HUES64 (cell line): ENCODE data around the gene LZTS3.

Experiments used
- H3K27ac ChIP-seq: 2 replicates; pipeline ENCODE4 v1.7.0; 2013; ENCODE audit warnings: low read depth, low read length, inconsistent platforms
- H3K27me3 ChIP-seq: 2 replicates; pipeline ENCODE4 v1.6.1; 2013; ENCODE audit warnings: mild to moderate bottlenecking, low read length; ENCODE audit not compliant: insufficient read depth
- H3K36me3 ChIP-seq: 2 replicates; pipeline ENCODE4 v1.6.1; 2013; ENCODE audit warnings: mild to moderate bottlenecking, low read length; ENCODE audit not compliant: insufficient read depth
- H3K4me1 ChIP-seq: 2 replicates; pipeline ENCODE4 v1.6.1; 2013; ENCODE audit warnings: mild to moderate bottlenecking, low read length, moderate library complexity; ENCODE audit not compliant: insufficient read depth
- H3K4me3 ChIP-seq: 2 replicates; pipeline ENCODE4 v1.5.1; 2013; ENCODE audit warnings: mild to moderate bottlenecking, low read length, moderate library complexity
- H3K9ac ChIP-seq: 2 replicates; pipeline ENCODE4 v1.6.1; 2013; ENCODE audit warnings: mild to moderate bottlenecking, low read depth, low read length
- H3K9me3 ChIP-seq: 2 replicates; pipeline ENCODE4 v1.6.1; 2013; ENCODE audit warnings: low read depth, low read length; ENCODE audit not compliant: insufficient read depth
- WGBS: fragments of 150-250, 120-280 bp; methylation state at CpG from one replicate; pipeline ENCODE4 v1.1.7; 2013; ENCODE audit warnings: missing lambda C conversion rate; 5-methylcytosine and 5-hydroxymethylcytosine counted together

Gene LZTS3

GRCh38 chr20:3204124-3204794, 30.9 kb upstream of the LZTS3 start, which contains the start of gene DDRGK1:
Gene DDRGK1 (minus strand): TSS chr20:3204682. CDS start chr20:3204627, 55 bp downstream.
- Histone ChIP-seq H3K9me3 (no peaks in the 10 kb centered on the region), H3K36me3 (peaks cover 25% of the 10 kb centered on the region), H3K4me1 (no peaks in the 10 kb centered on the region), H3K27ac (peak within 1 kb of the TSS; percentile 94), H3K9ac (peak within 1 kb of the TSS; percentile 94), H3K4me3 (peak within 1 kb of the TSS; percentile 97), H3K27me3 (no peaks in the 10 kb centered on the region)
- under 1% methylated on average over 48 of the region's 48 CpGs for WGBS

GRCh38 chr20:3203315-3204123, 30.2 kb upstream of the LZTS3 start:
- Histone ChIP-seq H3K9me3 (no peaks in the 10 kb centered on the region), H3K4me1 (no peaks in the 10 kb centered on the region), H3K9ac (peak overlapping the region; percentile 94), H3K27me3 (no peaks in the 10 kb centered on the region), H3K27ac (peak overlapping the region; percentile 94), H3K4me3 (peak overlapping the region; percentile 97), H3K36me3 (peaks cover 32% of the 10 kb centered on the region)
- WGBS: 16% methylated on average over 31 of the region's 31 CpGs

GRCh38 chr20:3202965-3203314, 29.6 kb upstream of the LZTS3 start:
- Histone ChIP-seq H3K4me3 (peak overlapping the region; percentile 97), H3K27me3 (no peaks in the 10 kb centered on the region), H3K9me3 (no peaks in the 10 kb centered on the region), H3K4me1 (no peaks in the 10 kb centered on the region), H3K9ac (0 out of 2 replicates have a peak overlapping the region, but pooled peaks have one; percentile 94), H3K36me3 (peaks cover 32% of the 10 kb centered on the region), H3K27ac (no peak overlapping the region)
- 53% methylated on average over 9 of the region's 9 CpGs for WGBS

GRCh38 chr20:3199976-3200755, 26.8 kb upstream of the LZTS3 start:
- H3K4me3 ChIP-seq: no peak overlapping the region
- no peaks in the 10 kb centered on the region for H3K4me1 ChIP-seq
- no peaks in the 10 kb centered on the region for H3K9me3 ChIP-seq
- H3K9ac ChIP-seq: no peak overlapping the region
- no peaks in the 10 kb centered on the region for H3K27me3 ChIP-seq
- no peak overlapping the region for H3K27ac ChIP-seq
- H3K36me3 ChIP-seq: peaks cover 53% of the 10 kb centered on the region
- WGBS: 96% methylated on average over 27 of the region's 27 CpGs

GRCh38 chr20:3199206-3199605, 25.9 kb upstream of the LZTS3 start:
- H3K9ac ChIP-seq: no peak overlapping the region
- H3K4me3 ChIP-seq: no peak overlapping the region
- no peaks in the 10 kb centered on the region for H3K27me3 ChIP-seq
- no peaks in the 10 kb centered on the region for H3K9me3 ChIP-seq
- no peak overlapping the region for H3K27ac ChIP-seq
- WGBS: 70% methylated on average over 2 of the region's 2 CpGs
- peaks cover 63% of the 10 kb centered on the region for H3K36me3 ChIP-seq
- no peaks in the 10 kb centered on the region for H3K4me1 ChIP-seq

- Histone ChIP-seq H3K9me3 (no peaks in the 10 kb centered on the region), H3K4me3 (no peak overlapping the region), H3K4me1 (no peaks in the 10 kb centered on the region), H3K36me3 (peaks cover 86% of the 10 kb centered on the region), H3K9ac (no peak overlapping the region; the same call in 1 of the 2 replicates), H3K27me3 (no peaks in the 10 kb centered on the region), H3K27ac (no peak overlapping the region)
- WGBS: 91% methylated on average over 7 of the region's 7 CpGs
Measured at GRCh38 chr20:3195590-3196237, 22.4 kb upstream of the LZTS3 start.

GRCh38 chr20:3194617-3195280, 21.4 kb upstream of the LZTS3 start:
- no peak overlapping the region for H3K4me3 ChIP-seq
- H3K27me3 ChIP-seq: no peaks in the 10 kb centered on the region
- H3K36me3 ChIP-seq: peaks cover 87% of the 10 kb centered on the region
- H3K4me1 ChIP-seq: no peaks in the 10 kb centered on the region
- WGBS: 93% methylated on average over 10 of the region's 10 CpGs
- H3K9me3 ChIP-seq: no peaks in the 10 kb centered on the region
- no peak overlapping the region for H3K27ac ChIP-seq
- H3K9ac ChIP-seq: no peak overlapping the region

GRCh38 chr20:3193806-3194616, 20.7 kb upstream of the LZTS3 start:
- no peak overlapping the region for H3K4me3 ChIP-seq
- no peaks in the 10 kb centered on the region for H3K27me3 ChIP-seq
- H3K36me3 ChIP-seq: peaks cover 87% of the 10 kb centered on the region
- 92% methylated on average over 14 of the region's 14 CpGs for WGBS
- H3K9me3 ChIP-seq: no peaks in the 10 kb centered on the region
- H3K9ac ChIP-seq: no peak overlapping the region
- H3K4me1 ChIP-seq: no peaks in the 10 kb centered on the region
- no peak overlapping the region for H3K27ac ChIP-seq

- peaks cover 77% of the 10 kb centered on the region for H3K36me3 ChIP-seq
- no peak overlapping the region for H3K27ac ChIP-seq
- no peak overlapping the region for H3K4me3 ChIP-seq
- H3K4me1 ChIP-seq: no peaks in the 10 kb centered on the region
- 96% methylated on average over 18 of the region's 18 CpGs for WGBS
- no peak overlapping the region for H3K9ac ChIP-seq
- no peaks in the 10 kb centered on the region for H3K27me3 ChIP-seq
- no peaks in the 10 kb centered on the region for H3K9me3 ChIP-seq
Measured at GRCh38 chr20:3192226-3193015, 19.1 kb upstream of the LZTS3 start.
